Astrocyte (in vitro differentiated cells and primary cell): Measurements from ENCODE around the gene RCE1. TPM values are rescaled to one million over a fixed set of nuclear protein-coding genes. Genes with fewer than 3 reads are reported as not detected.

Experiments used
- DNase-seq: peaks from one replicate; pipeline ENCODE4 v3.0.0-alpha.2; 2010; ENCODE audit warnings: low read depth
- FAIRE-seq: peaks from 2 replicates; lab custom pipeline; 2011; peaks lifted over from hg19 to GRCh38; lab: Jason Lieb, UNC
- H2AFZ ChIP-seq: 2 replicates; pipeline ENCODE4 v1.6.0; 2012; ENCODE audit warnings: low read depth, low read length, inconsistent platforms
- H3K27ac ChIP-seq: 2 replicates; pipeline ENCODE4 v1.5.1; 2011; ENCODE audit warnings: low read depth, low read length, inconsistent platforms
- H3K27me3 ChIP-seq: 2 replicates; pipeline ENCODE4 v1.6.0; 2011; ENCODE audit warnings: low read length, inconsistent platforms; ENCODE audit not compliant: insufficient read depth
- H3K36me3 ChIP-seq: 2 replicates; pipeline ENCODE4 v1.5.1; 2011; ENCODE audit warnings: low read length, inconsistent platforms; ENCODE audit not compliant: insufficient read depth
- H3K4me1 ChIP-seq: 2 replicates; pipeline ENCODE4 v1.5.1; 2011; ENCODE audit warnings: low read length, inconsistent platforms; ENCODE audit not compliant: insufficient read depth
- H3K4me2 ChIP-seq: 2 replicates; pipeline ENCODE4 v1.6.0; 2012; ENCODE audit warnings: low read length, inconsistent platforms
- H3K4me3 ChIP-seq: 2 replicates; pipeline ENCODE4 v1.5.1; 2011; ENCODE audit warnings: low read depth, mild to moderate bottlenecking, low read length, inconsistent platforms; ENCODE audit not compliant: insufficient read depth
- H3K79me2 ChIP-seq: 2 replicates; pipeline ENCODE4 v1.6.0; 2012; ENCODE audit warnings: mild to moderate bottlenecking, low read length, inconsistent platforms; ENCODE audit not compliant: insufficient read depth
- H3K9ac ChIP-seq: 2 replicates; pipeline ENCODE4 v1.6.0; 2012; ENCODE audit warnings: mild to moderate bottlenecking, low read length, inconsistent platforms
- H3K9me3 ChIP-seq: 2 replicates; pipeline ENCODE4 v1.5.1; 2012; ENCODE audit warnings: low read depth, mild to moderate bottlenecking, low read length, inconsistent platforms; ENCODE audit not compliant: insufficient read depth
- H4K20me1 ChIP-seq: 2 replicates; pipeline ENCODE4 v1.6.0; 2012; ENCODE audit warnings: low read length, inconsistent platforms; ENCODE audit not compliant: insufficient read depth
- H3K27ac Mint-ChIP-seq: one replicate; pipeline ENCODE4 v1.8.0; 2021; ENCODE audit warnings: mild to moderate bottlenecking, mixed read lengths; ENCODE audit not compliant: unreplicated experiment
- H3K27me3 Mint-ChIP-seq: one replicate; pipeline ENCODE4 v1.8.0; 2021; ENCODE audit warnings: low read depth, mixed read lengths; ENCODE audit not compliant: unreplicated experiment
- H3K36me3 Mint-ChIP-seq: one replicate; pipeline ENCODE4 v1.8.0; 2021; ENCODE audit warnings: low read depth, mixed read lengths; ENCODE audit not compliant: unreplicated experiment
- H3K4me1 Mint-ChIP-seq: one replicate; pipeline ENCODE4 v1.8.0; 2021; ENCODE audit warnings: low read depth, mixed read lengths; ENCODE audit not compliant: unreplicated experiment
- H3K4me3 Mint-ChIP-seq: one replicate; pipeline ENCODE4 v1.8.0; 2021; ENCODE audit warnings: mild to moderate bottlenecking, moderate library complexity, mixed read lengths; ENCODE audit not compliant: unreplicated experiment
- H3K9me3 Mint-ChIP-seq: one replicate; pipeline ENCODE4 v1.8.0; 2021; ENCODE audit warnings: mild to moderate bottlenecking, mixed read lengths; ENCODE audit not compliant: unreplicated experiment
- CTCF ChIP-seq: IDR thresholded peaks from 2 replicates; pipeline ENCODE4 v1.5.1; 2011; ENCODE audit warnings: low read depth, mild to moderate bottlenecking, inconsistent platforms, low read length, moderate library complexity; ENCODE audit not compliant: insufficient read depth
- EZH2 ChIP-seq: IDR thresholded peaks from 2 replicates; pipeline ENCODE4 v1.6.1; 2012; ENCODE audit warnings: mild to moderate bottlenecking, low read length, inconsistent platforms; ENCODE audit not compliant: insufficient read depth
- total RNA-seq: library from RNA; stranded (reverse); gene quantifications from 2 replicates; pipeline ENCODE4 v1.2.1, GENCODE V29; 2021

The RCE1 gene
- total RNA-seq, 1 donor from 2014 or later: 19.8 TPM

GRCh38 chr11:66850235-66850587 lies 7.0 kb downstream of the RCE1 start:
- Histone ChIP-seq H2AFZ (no peak overlapping the region), H3K4me3 (no peak overlapping the region), H3K27me3 (no peaks in the 10 kb centered on the region), H3K9ac (no peak overlapping the region), H3K4me1 (no peaks in the 10 kb centered on the region), H3K79me2 (peaks cover 11% of the 10 kb centered on the region), H3K36me3 (peaks cover 4% of the 10 kb centered on the region), H4K20me1 (peaks cover 15% of the 10 kb centered on the region), H3K4me2 (no peak overlapping the region), H3K9me3 (no peaks in the 10 kb centered on the region), H3K27ac (no peak overlapping the region)
- DNase-seq: no peak
- no peak overlapping the region for H3K27ac Mint-ChIP-seq
- H3K27me3 Mint-ChIP-seq: peaks cover 6% of the 10 kb centered on the region
- H3K9me3 Mint-ChIP-seq: no peaks in the 10 kb centered on the region
- peaks cover 3% of the 10 kb centered on the region for H3K36me3 Mint-ChIP-seq
- no peak for FAIRE-seq
- no peak for TF ChIP-seq CTCF
- TF ChIP-seq EZH2: no peak
- H3K4me3 Mint-ChIP-seq: no peak overlapping the region
- H3K4me1 Mint-ChIP-seq: peaks cover 1% of the 10 kb centered on the region

GRCh38 chr11:66850588-66851238 lies 7.5 kb downstream of the RCE1 start:
- Histone ChIP-seq H3K36me3 (peaks cover 4% of the 10 kb centered on the region), H3K4me1 (peaks cover 3% of the 10 kb centered on the region), H3K9ac (no peak overlapping the region), H3K4me3 (no peak overlapping the region), H2AFZ (no peak overlapping the region), H3K79me2 (peaks cover 9% of the 10 kb centered on the region), H3K27me3 (no peaks in the 10 kb centered on the region), H3K9me3 (no peaks in the 10 kb centered on the region), H4K20me1 (peaks cover 10% of the 10 kb centered on the region), H3K27ac (no peak overlapping the region), H3K4me2 (no peak overlapping the region)
- DNase-seq (no peak), FAIRE-seq (no peak)
- Mint-ChIP-seq H3K27me3 (peaks cover 6% of the 10 kb centered on the region), H3K36me3 (peaks cover 3% of the 10 kb centered on the region), H3K4me3 (no peak overlapping the region), H3K27ac (no peak overlapping the region), H3K4me1 (no peaks in the 10 kb centered on the region), H3K9me3 (no peaks in the 10 kb centered on the region)
- TF ChIP-seq CTCF: no peak
- no peak for TF ChIP-seq EZH2

- Mint-ChIP-seq H3K27ac (no peak overlapping the region), H3K4me1 (no peaks in the 10 kb centered on the region), H3K9me3 (no peaks in the 10 kb centered on the region), H3K36me3 (peaks cover 3% of the 10 kb centered on the region), H3K4me3 (no peak overlapping the region), H3K27me3 (peaks cover 6% of the 10 kb centered on the region)
- Histone ChIP-seq H3K36me3 (peaks cover 4% of the 10 kb centered on the region), H3K4me3 (no peak overlapping the region), H3K9ac (no peak overlapping the region), H3K27ac (no peak overlapping the region), H4K20me1 (peaks cover 6% of the 10 kb centered on the region), H3K27me3 (no peaks in the 10 kb centered on the region), H2AFZ (no peak overlapping the region), H3K4me1 (peaks cover 6% of the 10 kb centered on the region), H3K9me3 (no peaks in the 10 kb centered on the region), H3K79me2 (peaks cover 7% of the 10 kb centered on the region), H3K4me2 (no peak overlapping the region)
- FAIRE-seq (no peak), DNase-seq (no peak)
- TF ChIP-seq CTCF: no peak
- TF ChIP-seq EZH2: no peak
Measured at GRCh38 chr11:66851239-66851596, 8.0 kb downstream of the RCE1 start.
